ENCODE data around the gene TFF1.

GRCh38 chr21:42358261-42358660 lies 8.1 kb downstream of the TFF1 start:
- TF ChIP-seq CTCF (tag by site-specific recombination; IDR thresholded peaks at IDR 0.05) = no peak
- no peak for TF ChIP-seq PRDM1 (tag by site-specific recombination; IDR thresholded peaks at IDR 0.05)
